NCI-H187 treated with DMSO at 0.1 percent for 48 hours (cell line): Measurements from ENCODE around the gene FAM156B.
"Not testable (repeated sequence)": the region's sequence is repeated elsewhere in the genome, so short reads cannot be mapped to it uniquely, and the experiment has no call there.

Source experiments
- DNase-seq: peaks from one replicate; lab custom pipeline; 2025; lab: John Stamatoyannopoulos, UW

FAM156B gene

GRCh38 chrX:52896855-52897709 is at the start of gene FAM156B:
FAM156B (plus strand) TSS chrX:52897330; CDS start chrX:52907226, 9,896 bp downstream.
- DNase-seq = not testable (repeated sequence)

GRCh38 chrX:52852110-52852860 is 44.8 kb upstream of the FAM156B start:
- DNase-seq = no peak

GRCh38 chrX:52856991-52857525 is 40.1 kb upstream of the FAM156B start:
- DNase-seq = not testable (repeated sequence)

- no peak for DNase-seq
Measured at GRCh38 chrX:52865343-52865998, 31.7 kb upstream of the FAM156B start.

GRCh38 chrX:52867610-52868348 is 29.4 kb upstream of the FAM156B start, which contains the start of gene XAGE3:
XAGE3 (minus strand) TSS chrX:52868083; CDS start chrX:52867133, 950 bp downstream.
- DNase-seq = no peak

- DNase-seq = no peak
Measured at GRCh38 chrX:52870046-52870445, 27.1 kb upstream of the FAM156B start.

GRCh38 chrX:52873825-52874224 is 23.3 kb upstream of the FAM156B start:
- DNase-seq = not testable (repeated sequence)

- DNase-seq = no peak
Measured at GRCh38 chrX:52874661-52875060, 22.5 kb upstream of the FAM156B start.

GRCh38 chrX:52875436-52875835 is 21.7 kb upstream of the FAM156B start:
- DNase-seq = not testable (repeated sequence)

GRCh38 chrX:52876386-52876785 is 20.7 kb upstream of the FAM156B start:
- not testable (repeated sequence) for DNase-seq

- DNase-seq = not testable (repeated sequence)
Measured at GRCh38 chrX:52887459-52887858, 9.7 kb upstream of the FAM156B start.

GRCh38 chrX:52888090-52888489 is 9.0 kb upstream of the FAM156B start:
- DNase-seq = not testable (repeated sequence)

GRCh38 chrX:52896438-52896837 is 692 bp upstream of the FAM156B start:
- not testable (repeated sequence) for DNase-seq

GRCh38 chrX:52905531-52905930 is 8.4 kb downstream of the FAM156B start:
- DNase-seq = not testable (repeated sequence)

GRCh38 chrX:52906072-52906471 is 8.9 kb downstream of the FAM156B start:
- DNase-seq = not testable (repeated sequence)

GRCh38 chrX:52907137-52907536 is 10.0 kb downstream of the FAM156B start:
- not testable (repeated sequence) for DNase-seq

- DNase-seq = not testable (repeated sequence)
Measured at GRCh38 chrX:52907900-52908299, 10.8 kb downstream of the FAM156B start.

- not testable (repeated sequence) for DNase-seq
Measured at GRCh38 chrX:52909313-52909969, 12.3 kb downstream of the FAM156B start.

GRCh38 chrX:52913681-52914080 is 16.6 kb downstream of the FAM156B start:
- DNase-seq = not testable (repeated sequence)

- not testable (repeated sequence) for DNase-seq
Measured at GRCh38 chrX:52914704-52915103, 17.6 kb downstream of the FAM156B start.
